HG02763 (cell line): Measurements from ENCODE around the gene NLGN2.

Experiments used
- ATAC-seq: cut with Tn5 transposase; IDR thresholded peaks from one replicate; pipeline ENCODE4 v1.9.1; 2021; ENCODE audit warnings: mild to moderate bottlenecking, moderate library complexity; ENCODE audit not compliant: unreplicated experiment

NLGN2 gene

GRCh38 chr17:7411427-7411750 is 3.7 kb downstream of the NLGN2 start:
- ATAC-seq = no peak

DNA sequence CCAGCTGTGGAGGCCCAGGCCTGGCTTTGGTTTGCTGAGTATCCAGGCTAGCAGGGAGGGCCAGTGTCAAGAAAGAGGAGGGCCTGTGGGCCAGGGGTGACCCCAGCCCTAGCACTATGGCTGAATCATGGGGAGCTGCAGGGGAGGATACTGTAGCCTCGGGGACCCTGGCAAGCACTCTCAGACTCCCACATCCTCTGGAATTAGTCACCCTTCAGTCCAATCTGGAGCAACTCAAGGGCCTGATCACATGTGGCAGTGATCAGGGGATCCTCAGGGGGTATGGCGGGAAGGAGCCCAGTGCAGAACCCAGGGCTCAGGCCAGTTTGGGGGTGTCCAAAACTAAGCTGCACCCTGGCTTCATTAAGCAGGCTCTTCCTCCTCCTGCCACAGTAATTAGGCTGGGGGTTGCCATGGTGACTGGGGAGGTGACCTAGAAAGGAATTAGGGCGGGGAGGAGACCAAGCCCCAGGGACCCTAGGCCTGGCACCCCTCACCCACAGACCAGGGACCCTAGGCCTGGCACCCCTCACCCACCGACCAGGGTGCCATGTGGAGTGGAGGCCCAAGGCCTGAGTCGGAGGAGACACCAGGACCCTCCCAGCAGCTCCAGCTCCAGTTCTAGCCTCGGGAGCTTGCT is 5.8 kb downstream of the NLGN2 start:
- ATAC-seq = no peak

DNA sequence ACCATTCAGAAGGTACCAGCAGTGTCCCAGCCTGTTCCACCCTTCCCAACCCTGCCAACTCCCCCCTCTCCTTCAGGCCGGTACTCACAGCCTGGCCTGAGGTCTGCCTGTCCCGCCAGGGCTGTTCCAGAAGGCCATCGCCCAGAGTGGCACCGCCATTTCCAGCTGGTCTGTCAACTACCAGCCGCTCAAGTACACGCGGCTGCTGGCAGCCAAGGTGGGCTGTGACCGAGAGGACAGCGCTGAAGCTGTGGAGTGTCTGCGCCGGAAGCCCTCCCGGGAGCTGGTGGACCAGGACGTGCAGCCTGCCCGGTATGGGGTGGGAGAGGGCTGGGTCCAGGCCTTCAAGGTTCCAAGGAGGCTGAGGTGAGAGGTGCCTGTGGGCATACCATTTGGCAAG is 7.2 kb downstream of the NLGN2 start:
- ATAC-seq = no peak

DNA sequence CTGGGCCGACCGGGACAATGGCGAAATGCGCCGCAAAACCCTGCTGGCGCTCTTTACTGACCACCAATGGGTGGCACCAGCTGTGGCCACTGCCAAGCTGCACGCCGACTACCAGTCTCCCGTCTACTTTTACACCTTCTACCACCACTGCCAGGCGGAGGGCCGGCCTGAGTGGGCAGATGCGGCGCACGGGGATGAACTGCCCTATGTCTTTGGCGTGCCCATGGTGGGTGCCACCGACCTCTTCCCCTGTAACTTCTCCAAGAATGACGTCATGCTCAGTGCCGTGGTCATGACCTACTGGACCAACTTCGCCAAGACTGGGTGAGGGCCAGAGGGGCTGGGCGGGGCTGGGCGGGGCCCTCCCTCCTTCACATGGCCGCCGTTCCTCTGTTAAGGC is 8.1 kb downstream of the NLGN2 start:
- ATAC-seq = no peak

DNA sequence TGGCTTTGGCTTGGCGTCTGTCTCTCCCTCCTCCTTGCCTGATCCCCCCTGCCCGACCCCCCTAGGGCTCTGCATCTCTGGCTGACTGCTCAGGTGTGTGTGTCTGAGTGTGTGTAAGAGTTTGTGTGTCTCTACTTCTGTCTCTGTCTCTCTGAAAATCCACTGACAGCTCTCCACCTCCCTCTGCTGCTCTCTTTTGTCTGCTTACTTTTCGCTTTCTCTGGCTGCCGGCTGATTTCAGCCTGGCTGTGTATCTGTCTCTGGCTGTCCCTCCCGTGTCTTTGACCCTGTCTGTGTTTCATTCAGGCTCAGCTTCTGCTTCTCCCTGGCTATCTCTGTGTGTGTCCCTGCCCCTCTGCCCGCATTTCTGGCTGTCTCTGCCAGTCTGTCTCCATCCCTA is 8.7 kb downstream of the NLGN2 start:
- ATAC-seq = no peak

DNA sequence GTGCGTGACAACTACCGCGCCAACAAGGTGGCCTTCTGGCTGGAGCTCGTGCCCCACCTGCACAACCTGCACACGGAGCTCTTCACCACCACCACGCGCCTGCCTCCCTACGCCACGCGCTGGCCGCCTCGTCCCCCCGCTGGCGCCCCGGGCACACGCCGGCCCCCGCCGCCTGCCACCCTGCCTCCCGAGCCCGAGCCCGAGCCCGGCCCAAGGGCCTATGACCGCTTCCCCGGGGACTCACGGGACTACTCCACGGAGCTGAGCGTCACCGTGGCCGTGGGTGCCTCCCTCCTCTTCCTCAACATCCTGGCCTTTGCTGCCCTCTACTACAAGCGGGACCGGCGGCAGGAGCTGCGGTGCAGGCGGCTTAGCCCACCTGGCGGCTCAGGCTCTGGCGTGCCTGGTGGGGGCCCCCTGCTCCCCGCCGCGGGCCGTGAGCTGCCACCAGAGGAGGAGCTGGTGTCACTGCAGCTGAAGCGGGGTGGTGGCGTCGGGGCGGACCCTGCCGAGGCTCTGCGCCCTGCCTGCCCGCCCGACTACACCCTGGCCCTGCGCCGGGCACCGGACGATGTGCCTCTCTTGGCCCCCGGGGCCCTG is 9.5 kb downstream of the NLGN2 start:
- no peak for ATAC-seq

DNA sequence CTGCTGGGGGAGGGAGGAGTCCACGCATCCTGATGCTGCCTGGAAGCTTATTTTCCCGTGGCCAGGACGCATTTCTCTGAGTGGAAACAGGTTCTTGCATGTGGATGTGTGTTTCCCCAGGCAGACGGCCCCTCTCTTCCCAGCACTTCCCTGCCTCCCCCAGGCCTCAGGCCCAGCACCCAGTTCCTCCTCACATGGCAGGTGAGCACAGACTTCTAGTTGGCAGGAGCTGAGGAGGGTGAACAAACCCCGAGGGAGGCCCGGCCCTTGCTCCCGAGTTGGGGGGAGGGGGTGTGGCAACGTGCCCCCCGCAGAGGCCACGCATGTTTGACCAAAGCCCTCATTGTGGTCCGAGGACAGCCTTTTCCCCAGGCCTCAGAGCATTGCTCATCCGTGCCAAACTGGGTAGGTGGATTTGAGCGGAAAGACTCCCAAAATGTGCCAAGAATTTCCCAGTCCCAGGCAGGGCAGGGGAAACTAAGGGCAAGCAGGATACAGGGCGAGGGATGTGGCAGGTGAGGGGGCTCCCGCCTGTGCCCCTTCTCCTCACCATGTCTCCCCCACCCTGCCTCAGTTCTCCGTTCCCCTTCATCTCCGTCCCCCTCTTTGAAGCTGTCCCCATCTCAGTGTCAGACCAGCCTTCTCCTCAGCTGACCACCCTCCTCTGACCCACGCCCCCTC is 11.0 kb downstream of the NLGN2 start:
- no peak for ATAC-seq

GRCh38 chr17:7419819-7420610 is 12.4 kb downstream of the NLGN2 start, which contains the start of gene SPEM1:
Gene SPEM1, plus strand, starts transcription at chr17:7420324. Its CDS starts 61 bp downstream, at chr17:7420385.
- ATAC-seq = no peak

DNA sequence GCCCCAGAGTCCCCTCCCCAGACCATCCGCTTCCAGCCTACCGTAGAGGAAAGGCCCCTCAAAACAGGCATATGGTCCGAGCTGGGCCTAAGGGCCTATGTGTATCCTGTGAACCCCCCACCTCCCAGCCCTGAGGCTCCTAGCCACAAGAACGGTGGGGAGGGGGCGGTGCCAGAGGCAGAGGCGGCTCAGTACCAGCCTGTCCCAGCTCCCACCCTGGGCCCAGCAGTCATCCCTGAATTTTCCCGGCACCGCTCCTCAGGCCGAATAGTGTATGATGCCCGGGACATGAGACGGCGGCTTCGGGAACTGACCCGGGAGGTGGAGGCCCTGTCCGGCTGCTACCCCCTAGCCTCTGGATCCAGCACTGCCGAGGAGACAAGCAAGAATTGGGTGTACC is 13.5 kb downstream of the NLGN2 start:
- no peak for ATAC-seq

- no peak for ATAC-seq
Observed at GRCh38 chr17:7423679-7424078, 16.0 kb downstream of the NLGN2 start.

GRCh38 chr17:7425316-7425715 is 17.7 kb downstream of the NLGN2 start, which contains the start of gene SPEM2:
Gene SPEM2, plus strand, starts transcription at chr17:7425616. Its CDS starts 73 bp downstream, at chr17:7425689.
- ATAC-seq = no peak

DNA sequence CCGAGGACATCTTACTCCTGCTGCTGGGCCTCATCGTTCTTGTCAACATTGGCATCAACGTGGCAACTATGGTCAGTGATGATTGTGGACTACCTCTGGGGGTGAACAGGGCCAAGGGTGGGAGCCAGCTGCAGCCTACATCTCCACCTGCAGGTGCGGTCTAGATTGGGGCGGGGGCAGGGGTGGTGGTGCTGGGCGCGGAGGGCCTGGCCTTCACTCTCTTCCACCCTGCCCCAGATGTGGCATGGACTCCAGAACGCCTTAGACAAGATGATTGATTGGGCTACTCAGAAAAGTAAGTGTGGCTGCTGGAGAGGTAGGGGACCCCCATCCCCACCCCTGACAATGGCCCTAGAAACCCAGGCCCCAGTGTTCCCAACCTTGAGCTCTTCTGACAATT is 18.1 kb downstream of the NLGN2 start:
- ATAC-seq = no peak

DNA sequence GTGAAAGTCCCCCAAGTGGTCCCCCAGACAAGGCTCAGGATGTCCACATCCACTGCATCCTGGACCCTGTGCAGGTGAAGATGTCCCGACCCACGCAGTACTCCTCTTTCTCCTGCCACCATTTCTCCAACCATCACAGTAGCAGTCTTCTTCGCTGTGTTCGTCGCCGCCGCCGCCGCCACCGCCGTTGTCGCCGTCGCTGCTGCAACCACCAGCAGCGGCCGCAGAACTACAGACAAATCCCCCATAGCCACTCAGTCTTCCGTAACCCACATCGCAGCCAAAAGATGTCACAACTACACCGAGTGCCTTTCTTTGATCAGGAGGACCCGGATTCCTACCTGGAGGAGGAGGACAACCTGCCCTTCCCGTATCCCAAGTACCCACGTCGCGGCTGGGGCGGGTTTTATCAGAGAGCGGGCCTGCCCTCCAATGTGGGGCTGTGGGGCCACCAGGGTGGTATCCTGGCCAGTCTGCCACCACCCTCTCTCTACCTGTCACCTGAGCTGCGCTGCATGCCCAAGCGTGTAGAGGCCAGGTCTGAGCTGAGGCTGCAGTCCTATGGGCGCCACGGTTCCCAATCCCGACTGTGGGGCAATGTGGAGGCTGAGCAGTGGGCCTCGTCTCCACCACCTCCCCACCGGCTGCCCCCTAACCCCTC is 18.7 kb downstream of the NLGN2 start:
- ATAC-seq = no peak

- ATAC-seq = no peak
Observed at GRCh38 chr17:7426896-7427489, 19.3 kb downstream of the NLGN2 start.

DNA sequence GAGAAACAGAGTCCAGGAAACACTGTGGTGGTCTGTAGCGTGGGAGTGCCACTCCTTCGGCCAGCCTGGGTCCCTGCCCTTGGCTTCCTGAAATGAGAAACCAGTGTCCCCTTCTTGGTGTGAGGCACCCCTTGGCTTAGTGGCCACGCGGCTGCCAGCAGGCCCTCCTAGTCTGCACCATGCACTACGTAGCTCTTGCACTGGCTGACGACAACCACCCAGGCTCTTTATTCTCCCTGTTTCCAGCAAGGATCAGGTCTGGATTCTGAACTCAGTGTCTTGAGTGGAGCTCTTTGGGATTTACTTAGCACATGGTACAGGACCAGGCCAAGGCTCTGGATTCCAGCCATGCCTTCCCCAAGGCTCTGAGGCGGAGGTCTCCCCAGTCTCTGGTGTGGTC is 19.9 kb downstream of the NLGN2 start:
- ATAC-seq = no peak

DNA sequence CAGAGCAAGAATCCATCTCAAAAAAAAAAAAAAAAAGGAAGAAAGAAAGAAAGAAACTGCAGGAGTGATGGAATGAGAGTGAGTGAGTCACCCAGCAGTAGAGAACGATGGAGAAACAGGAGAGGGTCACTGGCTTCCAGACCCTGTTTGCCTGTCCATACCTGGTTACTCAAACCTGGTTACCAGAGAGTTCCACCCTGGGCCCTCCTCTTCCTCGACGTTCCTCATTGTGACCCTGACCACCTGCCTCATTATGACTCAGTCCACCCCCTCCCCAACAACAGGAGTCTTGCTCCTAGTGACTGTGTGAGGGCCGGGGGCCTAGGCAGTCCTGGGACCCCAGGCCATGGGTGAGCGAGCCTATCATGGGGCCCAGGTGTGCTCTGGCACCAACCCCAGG is 20.9 kb downstream of the NLGN2 start, which contains the start of gene SPEM3:
Gene SPEM3, plus strand, starts transcription at position 301 of the 400 bp plus-strand sequence. Its CDS starts 46 bp downstream, at position 347.
- no peak for ATAC-seq

- no peak for ATAC-seq
Observed at GRCh38 chr17:7429722-7430121, 22.1 kb downstream of the NLGN2 start.

GRCh38 chr17:7431231-7431630 is 23.6 kb downstream of the NLGN2 start:
- no peak for ATAC-seq

GRCh38 chr17:7432296-7432695 is 24.7 kb downstream of the NLGN2 start:
- no peak for ATAC-seq
